Spinal cord (tissue), 10 donors: Measurements from ENCODE around the gene P2RX2. TPM values are rescaled to one million over a fixed set of nuclear protein-coding genes. Genes with fewer than 3 reads are reported as not detected.

Source experiments
- DNase-seq, 6 donors: peaks; one replicate each; pipeline versions ENCODE4 v3.0.0 to v3.0.0-alpha.2; 2013 to 2015; ENCODE audit warnings: low spot score in 6 of 6, low read depth in 4 of 6
- H3K27ac ChIP-seq: one replicate; pipeline ENCODE4 v1.5.1; 2013; ENCODE audit warnings: low read depth, low read length, control low read depth
- H3K27me3 ChIP-seq: one replicate; pipeline ENCODE4 v1.6.1; 2013; ENCODE audit warnings: low read length; ENCODE audit not compliant: control insufficient read depth, insufficient read depth
- H3K36me3 ChIP-seq: one replicate; pipeline ENCODE4 v1.6.1; 2013; ENCODE audit warnings: low read length; ENCODE audit not compliant: control insufficient read depth, insufficient read depth
- H3K4me1 ChIP-seq: one replicate; pipeline ENCODE4 v1.6.1; 2013; ENCODE audit warnings: low read length; ENCODE audit not compliant: control insufficient read depth, insufficient read depth
- H3K4me3 ChIP-seq: one replicate; pipeline ENCODE4 v1.5.1; 2013; ENCODE audit warnings: low read depth, low read length, control low read depth
- H3K9me3 ChIP-seq: one replicate; pipeline ENCODE4 v1.6.1; 2013; ENCODE audit warnings: low read length; ENCODE audit not compliant: control insufficient read depth, insufficient read depth
- WGBS: methylation state at CpG from one replicate; pipeline ENCODE4 v1.1.5; 2013; ENCODE audit warnings: missing lambda C conversion rate; ENCODE audit not compliant: insufficient coverage; 5-methylcytosine and 5-hydroxymethylcytosine counted together
- long read RNA-seq, 4 donors: transcript quantifications; one replicate each; lab custom pipeline, GENCODE V29; 2026
- polyA plus RNA-seq, 2 donors: library from polyadenylated mRNA; unstranded; fragments of 120-200 nt; gene quantifications; one replicate each; pipeline ENCODE4 v1.2.1, GENCODE V29; 2013; ENCODE audit not compliant: insufficient read length in 2 of 2
- total RNA-seq, 2 donors: library from RNA; depleted of rRNA in 1 of 2; stranded (reverse); fragments of 120-200 nt in 1 of 2; fragments of >200 nt in 1 of 2; gene quantifications; one replicate each; pipeline versions ENCODE4 v1.2.3 to v1.2.4, GENCODE V29; 2013 to 2014
- donor health status: healthy.

The P2RX2 gene
- total RNA-seq (under 1 TPM; 0.06 to 0.30 TPM), polyA plus RNA-seq (under 1 TPM; 0.38 to 0.65 TPM)
- long read RNA-seq, donor 1 = 0 reads
- long read RNA-seq, donor 2 = 0 reads
- long read RNA-seq, donor 3 = 0 reads
- long read RNA-seq, donor 4 = 0 reads

- H3K27ac ChIP-seq = no peak within 1 kb of the TSS
- no peak for DNase-seq
- peaks cover 12% of the 10 kb centered on the region for H3K4me1 ChIP-seq
- H3K27me3 ChIP-seq = peaks cover 52% of the 10 kb centered on the region
- H3K9me3 ChIP-seq = peaks cover 1% of the 10 kb centered on the region
- WGBS = 2% methylated on average over 35 of the region's 49 CpGs
- peaks cover 20% of the 10 kb centered on the region for H3K36me3 ChIP-seq
- H3K4me3 ChIP-seq = no peak within 1 kb of the TSS
Observed at GRCh38 chr12:132618683-132619043, at the start of gene P2RX2. TSS of gene P2RX2 (plus strand) at chr12:132618776. CDS start at chr12:132618817, 41 bp downstream.

GRCh38 chr12:132568826-132569480, 49.6 kb upstream of the P2RX2 start:
- DNase-seq = no peak
- Histone ChIP-seq H3K9me3 (no peaks in the 10 kb centered on the region), H3K27ac (no peak overlapping the region), H3K27me3 (no peaks in the 10 kb centered on the region), H3K4me3 (no peak overlapping the region), H3K4me1 (peaks cover 29% of the 10 kb centered on the region), H3K36me3 (peaks cover 88% of the 10 kb centered on the region)
- 84% methylated on average over 14 of the region's 17 CpGs for WGBS

GRCh38 chr12:132569856-132570480, 48.6 kb upstream of the P2RX2 start:
- H3K27ac ChIP-seq = no peak overlapping the region
- WGBS = 94% methylated on average over 38 of the region's 55 CpGs

GRCh38 chr12:132570635-132571034, 47.9 kb upstream of the P2RX2 start:
- Histone ChIP-seq H3K9me3 (no peaks in the 10 kb centered on the region), H3K36me3 (peaks cover 93% of the 10 kb centered on the region)
- WGBS = 93% methylated on average over 26 of the region's 26 CpGs

More at GRCh38 chr12:132569856-132570480, 48.6 kb upstream of the P2RX2 start:
- Histone ChIP-seq H3K4me1 (peaks cover 29% of the 10 kb centered on the region), H3K4me3 (no peak overlapping the region), H3K36me3 (peaks cover 90% of the 10 kb centered on the region), H3K9me3 (no peaks in the 10 kb centered on the region), H3K27me3 (no peaks in the 10 kb centered on the region)
- no peak for DNase-seq

GRCh38 chr12:132571051-132571450, 47.5 kb upstream of the P2RX2 start:
- no peak for DNase-seq
- no peaks in the 10 kb centered on the region for H3K9me3 ChIP-seq
- H3K27ac ChIP-seq = no peak overlapping the region
- 93% methylated on average over 17 of the region's 27 CpGs for WGBS
- H3K27me3 ChIP-seq = no peaks in the 10 kb centered on the region
- no peak overlapping the region for H3K4me3 ChIP-seq
- peaks cover 23% of the 10 kb centered on the region for H3K4me1 ChIP-seq
- peaks cover 97% of the 10 kb centered on the region for H3K36me3 ChIP-seq

More at GRCh38 chr12:132570635-132571034, 47.9 kb upstream of the P2RX2 start:
- H3K4me1 ChIP-seq = peaks cover 27% of the 10 kb centered on the region
- H3K27me3 ChIP-seq = no peaks in the 10 kb centered on the region
- DNase-seq = no peak
- no peak overlapping the region for H3K27ac ChIP-seq
- H3K4me3 ChIP-seq = no peak overlapping the region

- Histone ChIP-seq H3K4me3 (no peak overlapping the region), H3K27me3 (no peaks in the 10 kb centered on the region), H3K4me1 (peaks cover 18% of the 10 kb centered on the region), H3K36me3 (peaks cover 99% of the 10 kb centered on the region), H3K27ac (no peak overlapping the region), H3K9me3 (no peaks in the 10 kb centered on the region)
- DNase-seq = no peak
- WGBS = 92% methylated on average over 16 of the region's 20 CpGs
Observed at GRCh38 chr12:132571598-132571997, 47.0 kb upstream of the P2RX2 start.

GRCh38 chr12:132572106-132572505, 46.5 kb upstream of the P2RX2 start:
- Histone ChIP-seq H3K4me3 (no peak overlapping the region), H3K9me3 (no peaks in the 10 kb centered on the region), H3K27ac (no peak overlapping the region), H3K36me3 (peaks cover 99% of the 10 kb centered on the region), H3K27me3 (no peaks in the 10 kb centered on the region), H3K4me1 (peaks cover 12% of the 10 kb centered on the region)
- DNase-seq = no peak
- WGBS = 81% methylated on average over 21 of the region's 26 CpGs

- WGBS = 89% methylated on average over 30 of the region's 36 CpGs
- H3K36me3 ChIP-seq = peaks cover 99% of the 10 kb centered on the region
- H3K4me3 ChIP-seq = no peak overlapping the region
Observed at GRCh38 chr12:132572801-132573760, 45.5 kb upstream of the P2RX2 start.

GRCh38 chr12:132574271-132574996, 44.1 kb upstream of the P2RX2 start:
- 96% methylated on average over 39 of the region's 39 CpGs for WGBS
- Histone ChIP-seq H3K9me3 (no peaks in the 10 kb centered on the region), H3K27me3 (no peaks in the 10 kb centered on the region), H3K4me3 (no peak overlapping the region), H3K36me3 (peaks cover 95% of the 10 kb centered on the region), H3K4me1 (no peaks in the 10 kb centered on the region), H3K27ac (no peak overlapping the region)
- DNase-seq = no peak

More at GRCh38 chr12:132572801-132573760, 45.5 kb upstream of the P2RX2 start:
- H3K4me1 ChIP-seq = peaks cover 3% of the 10 kb centered on the region
- no peak overlapping the region for H3K27ac ChIP-seq
- no peak for DNase-seq
- no peaks in the 10 kb centered on the region for H3K9me3 ChIP-seq
- no peaks in the 10 kb centered on the region for H3K27me3 ChIP-seq
